ENCODE measurements around the gene NEK1. TPM values are rescaled to one million over a fixed set of nuclear protein-coding genes. Genes with fewer than 3 reads are reported as not detected.

NEK1 gene
- total and polyA plus RNA-seq, 2 of the 4 experiments (the other 2 are of a cell fraction): 3.3 to 3.9 TPM

DNA sequence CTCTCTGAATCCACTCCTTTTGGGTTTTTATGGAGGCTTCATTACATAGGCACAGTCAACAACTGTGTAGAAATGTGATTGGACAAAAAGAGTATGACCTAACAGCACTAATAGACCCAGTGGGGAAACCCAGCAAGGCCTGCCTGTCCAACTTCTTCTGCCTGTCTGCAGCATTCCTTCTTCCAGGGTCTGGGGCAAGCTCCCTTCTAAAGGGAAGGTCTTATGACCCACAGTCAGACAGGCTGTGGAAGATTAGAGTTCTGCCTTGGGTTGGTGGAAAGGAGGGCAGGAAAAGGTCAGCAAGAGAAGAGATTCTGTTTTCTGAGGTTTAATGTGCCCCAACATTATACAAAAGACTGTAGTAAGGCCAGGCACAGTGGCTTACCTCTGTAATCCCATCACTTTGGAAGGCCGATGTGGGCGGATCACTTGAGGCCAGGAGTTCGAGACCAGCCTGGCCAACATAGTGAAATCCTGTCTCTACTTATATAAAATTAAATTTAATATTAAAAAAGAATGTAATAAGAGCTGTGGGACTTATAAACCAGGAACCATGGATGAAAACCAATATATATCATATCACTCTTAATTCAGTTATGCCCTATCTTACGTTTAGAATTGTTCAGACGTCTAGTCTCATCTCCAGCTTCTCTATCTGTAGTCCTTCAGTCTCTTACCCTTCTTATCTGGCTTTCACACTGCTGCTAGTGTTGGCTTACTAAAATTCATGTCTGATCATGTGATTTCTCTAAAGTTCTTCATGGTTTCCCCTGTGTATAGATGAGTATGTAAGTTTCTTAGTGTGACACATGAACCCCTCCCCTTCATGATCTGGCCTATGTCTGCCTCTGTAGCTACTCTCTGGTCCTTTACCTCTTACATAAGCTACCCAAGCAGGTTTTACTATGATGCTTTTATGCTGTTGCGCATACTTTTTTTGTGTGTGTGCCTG is 14.2 kb upstream of the NEK1 start:
- Histone ChIP-seq H4K20me1 (ENCODE audit: insufficient read depth, low read length) (peaks cover 33% of the 10 kb centered on the region; the same call in 1 of the 2 replicates), H3K27me3 (ENCODE audit: control insufficient read depth, insufficient read depth, low read length) (no peaks in the 10 kb centered on the region), H3K56ac (ENCODE audit: extremely low read depth, insufficient read depth, low read length) (no peak overlapping the region), H3K9me3 (ENCODE audit: control insufficient read depth, insufficient read depth, low read length) (no peaks in the 10 kb centered on the region), H3K9ac (ENCODE audit: low read depth, low read length) (no peak overlapping the region), H2AK5ac (ENCODE audit: low read depth, low read length) (no peak overlapping the region), H3K4me1 (ENCODE audit: control insufficient read depth, insufficient read depth, low read length) (no peaks in the 10 kb centered on the region), H3K27ac (ENCODE audit: insufficient read depth, low read length) (no peak overlapping the region), H3K18ac (ENCODE audit: low read depth, low read length) (no peak overlapping the region), H3K4me2 (ENCODE audit: low read depth, low read length) (no peak overlapping the region), H3K36me3 (ENCODE audit: control insufficient read depth, insufficient read depth, low read length) (no peaks in the 10 kb centered on the region), H2BK120ac (ENCODE audit: low read depth, low read length) (no peak overlapping the region), H3K4ac (ENCODE audit: low read depth, low read length) (no peak overlapping the region), H4K5ac (ENCODE audit: low read depth, low read length) (no peak overlapping the region), H2BK20ac (ENCODE audit: low read depth, low read length) (no peak overlapping the region), H2BK15ac (ENCODE audit: low read depth, low read length) (no peak overlapping the region), H3K9me1 (ENCODE audit: insufficient read depth, low read length) (no peaks in the 10 kb centered on the region), H3K23ac (ENCODE audit: low read depth, low read length) (no peak overlapping the region), H3K14ac (replicated peaks; ENCODE audit: low read depth, low read length) (no peak overlapping the region), H3K79me1 (ENCODE audit: low read depth in 1 of 2, low read length in 2 of 2) (peaks cover 11 to 12% of the 10 kb centered on the region in 2 experiments; a peak in 2 of 4 replicates), H4K91ac (ENCODE audit: insufficient read depth, low read depth, low read length) (no peak overlapping the region), H3K4me3 (ENCODE audit: insufficient read depth, low read depth, low read length) (no peak overlapping the region), H4K8ac (ENCODE audit: low read depth in 2 of 2, low read length in 2 of 2) (no peak overlapping the region), H2AK9ac (replicated peaks; ENCODE audit: low read depth, low read length, poor library complexity) (no peak overlapping the region), H2BK5ac (ENCODE audit: low read depth, low read length, poor library complexity, severe bottlenecking) (no peak overlapping the region), H2AFZ (replicated peaks; ENCODE audit: low read length, poor library complexity) (no peak overlapping the region)
- no CpG with 5 or more reads among the region's 6 CpGs for WGBS, 2 experiments (ENCODE audit: extremely low coverage in 2 of 2, insufficient read length in 1 of 2)
- ATAC-seq (ENCODE audit: low read depth) (no peak), DNase-seq (no peak)
- CTCF ChIA-PET: no interaction called here
- no TSS peak for BruUV-seq (replicated peaks)
- dilution Hi-C loops (cut with HindIII; ENCODE audit: low sequenced_read_pairs, unreplicated experiment): no loop called here
- in situ Hi-C loops (cut with MboI; ENCODE audit: low sequenced_read_pairs): no loop called here
- POLR2A ChIA-PET (ENCODE audit: unreplicated experiment): no interaction called here
- intact Hi-C loops (cut with micrococcal nuclease): loop anchor here (1.0 kb wide), 1 partner anchor 131 kb away; the partner anchor contains the start of gene HPF1
- TF ChIP-seq, protein P1, sequence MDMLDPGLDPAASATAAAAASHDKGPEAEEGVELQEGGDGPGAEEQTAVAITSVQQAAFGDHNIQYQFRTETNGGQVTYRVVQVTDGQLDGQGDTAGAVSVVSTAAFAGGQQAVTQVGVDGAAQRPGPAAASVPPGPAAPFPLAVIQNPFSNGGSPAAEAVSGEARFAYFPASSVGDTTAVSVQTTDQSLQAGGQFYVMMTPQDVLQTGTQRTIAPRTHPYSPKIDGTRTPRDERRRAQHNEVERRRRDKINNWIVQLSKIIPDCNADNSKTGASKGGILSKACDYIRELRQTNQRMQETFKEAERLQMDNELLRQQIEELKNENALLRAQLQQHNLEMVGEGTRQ (IDR thresholded peaks at IDR 0.05; ENCODE audit: low read depth, low read length): no peak
- no peak for TF ChIP-seq CHD1 (IDR thresholded peaks at IDR 0.05; ENCODE audit: low read depth, low read length)
- TF ChIP-seq MAZ (IDR thresholded peaks at IDR 0.05; ENCODE audit: borderline replicate concordance, low read depth, low read length): no peak
- no peak for TF ChIP-seq BHLHE40 (IDR thresholded peaks at IDR 0.05; ENCODE audit: low read depth, low read length)
- TF ChIP-seq NFE2L2 (IDR thresholded peaks at IDR 0.05; ENCODE audit: low read depth, low read length): no peak
- TF ChIP-seq, protein P2, sequence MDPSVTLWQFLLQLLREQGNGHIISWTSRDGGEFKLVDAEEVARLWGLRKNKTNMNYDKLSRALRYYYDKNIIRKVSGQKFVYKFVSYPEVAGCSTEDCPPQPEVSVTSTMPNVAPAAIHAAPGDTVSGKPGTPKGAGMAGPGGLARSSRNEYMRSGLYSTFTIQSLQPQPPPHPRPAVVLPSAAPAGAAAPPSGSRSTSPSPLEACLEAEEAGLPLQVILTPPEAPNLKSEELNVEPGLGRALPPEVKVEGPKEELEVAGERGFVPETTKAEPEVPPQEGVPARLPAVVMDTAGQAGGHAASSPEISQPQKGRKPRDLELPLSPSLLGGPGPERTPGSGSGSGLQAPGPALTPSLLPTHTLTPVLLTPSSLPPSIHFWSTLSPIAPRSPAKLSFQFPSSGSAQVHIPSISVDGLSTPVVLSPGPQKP (IDR thresholded peaks at IDR 0.05; ENCODE audit: borderline replicate concordance, low read depth, low read length): no peak
- TF ChIP-seq CEBPB (IDR thresholded peaks at IDR 0.05; ENCODE audit: low read depth, low read length): no peak
- TF ChIP-seq SMC3 (IDR thresholded peaks at IDR 0.05; ENCODE audit: low read depth, low read length): no peak
- TF ChIP-seq MXI1 (IDR thresholded peaks at IDR 0.05; ENCODE audit: borderline replicate concordance, low read depth, low read length): no peak
- no peak for TF ChIP-seq RCOR1 (IDR thresholded peaks at IDR 0.05; ENCODE audit: insufficient replicate concordance, low read length)
- TF ChIP-seq RFX5 (IDR thresholded peaks at IDR 0.05; ENCODE audit: low read depth, low read length): no peak
- no peak for TF ChIP-seq RAD21 (IDR thresholded peaks at IDR 0.05; ENCODE audit: low read length)
- no peak for TF ChIP-seq FOS (IDR thresholded peaks at IDR 0.05; ENCODE audit: low read depth, low read length)
- no peak for TF ChIP-seq MAFK (IDR thresholded peaks at IDR 0.05; ENCODE audit: low read depth, low read length)

Data from IMR-90 (cell line).